H54 (cell line): Measurements from ENCODE around the gene GAD2.

ENCODE experiments used
- DNase-seq: peaks from one replicate; pipeline ENCODE4 v3.0.0; 2011; ENCODE audit warnings: low spot score, mixed read lengths; ENCODE audit not compliant: insufficient read length
- FAIRE-seq: peaks from 3 replicates; lab custom pipeline; 2011; peaks lifted over from hg19 to GRCh38; lab: Jason Lieb, UNC
- POLR2A ChIP-seq: IDR thresholded peaks from 2 replicates; pipeline ENCODE4 v1.6.1; 2011; ENCODE audit warnings: low read depth, mild to moderate bottlenecking, low read length

GAD2 gene

DNA sequence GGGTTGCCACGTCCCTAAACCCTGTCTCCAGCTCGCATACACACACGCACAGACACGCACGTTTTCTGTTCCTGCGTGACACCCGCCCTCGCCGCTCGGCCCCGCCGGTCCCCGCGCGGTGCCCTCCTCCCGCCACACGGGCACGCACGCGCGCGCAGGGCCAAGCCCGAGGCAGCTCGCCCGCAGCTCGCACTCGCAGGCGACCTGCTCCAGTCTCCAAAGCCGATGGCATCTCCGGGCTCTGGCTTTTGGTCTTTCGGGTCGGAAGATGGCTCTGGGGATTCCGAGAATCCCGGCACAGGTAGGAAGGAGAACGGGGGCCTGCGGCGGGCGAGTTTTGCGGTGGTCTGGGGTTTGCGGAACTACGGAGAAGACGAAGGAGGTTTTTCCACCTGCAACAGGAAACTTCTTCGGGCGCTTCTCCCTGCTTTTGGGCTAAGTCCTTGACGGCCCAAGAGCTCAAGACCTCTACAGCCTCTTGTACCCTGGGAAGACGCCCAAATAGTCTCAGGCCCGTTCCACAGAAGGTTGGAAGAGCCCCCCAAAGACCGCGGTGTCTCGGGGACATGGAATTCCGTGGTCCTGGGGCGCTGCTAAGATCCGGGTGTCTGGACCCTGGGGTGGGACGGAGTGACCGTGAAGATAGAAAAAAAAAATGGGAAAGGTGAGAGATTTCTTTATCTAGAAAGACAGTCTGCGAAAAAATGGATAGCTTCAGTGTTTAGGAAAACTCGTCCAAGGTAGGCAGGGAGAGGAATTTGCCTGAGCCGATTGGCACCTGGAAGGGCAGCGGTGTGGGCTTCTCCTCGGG lies at the start of gene GAD2:
Gene GAD2, plus strand, starts transcription at position 190 of the 811 bp plus-strand sequence. Its CDS starts 36 bp downstream, at position 226.
- FAIRE-seq, result no peak
- DNase-seq, result no peak
- TF ChIP-seq POLR2A, result no peak

DNA sequence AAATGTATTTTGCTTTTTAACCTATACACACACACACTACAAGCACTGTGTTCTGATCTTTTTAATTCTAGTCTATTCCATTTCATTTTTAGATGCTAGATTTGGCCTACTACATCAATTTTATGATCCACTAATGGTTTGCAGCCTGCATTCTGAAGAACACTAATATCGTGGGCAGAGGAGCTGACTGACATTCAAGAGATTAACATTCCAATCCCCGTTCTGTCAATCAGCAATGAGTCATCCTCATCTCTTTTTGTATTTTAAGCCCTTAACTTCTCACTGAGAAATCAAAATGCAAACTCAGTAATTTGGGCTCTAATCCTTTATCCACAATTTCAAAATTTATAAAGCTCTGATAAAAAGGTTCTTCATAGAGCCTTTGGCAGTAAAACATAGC lies 47.1 kb upstream of the GAD2 start:
- no peak for FAIRE-seq
- no peak for DNase-seq
- no peak for TF ChIP-seq POLR2A

DNA sequence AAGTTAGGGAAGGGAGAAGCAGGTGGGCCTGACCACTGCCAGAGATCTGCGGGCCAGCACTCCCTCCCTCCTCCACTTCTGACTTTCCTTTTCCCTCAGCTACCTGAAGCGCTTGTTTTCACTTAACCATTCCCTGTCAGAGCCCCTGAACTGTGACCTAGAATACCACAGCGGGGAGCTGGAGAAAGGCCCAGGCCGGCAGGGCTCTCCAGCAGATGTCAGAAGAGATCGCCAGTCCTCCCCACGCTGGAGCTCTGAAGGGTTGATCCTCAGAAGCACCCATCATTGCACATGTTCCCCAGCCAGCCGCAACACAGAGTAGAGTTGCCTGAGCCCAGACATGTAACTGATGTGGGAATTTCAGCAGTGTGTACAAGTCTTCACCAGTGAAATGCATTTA lies 44.4 kb upstream of the GAD2 start:
- DNase-seq (no peak), FAIRE-seq (no peak)
- TF ChIP-seq POLR2A, result no peak

DNA sequence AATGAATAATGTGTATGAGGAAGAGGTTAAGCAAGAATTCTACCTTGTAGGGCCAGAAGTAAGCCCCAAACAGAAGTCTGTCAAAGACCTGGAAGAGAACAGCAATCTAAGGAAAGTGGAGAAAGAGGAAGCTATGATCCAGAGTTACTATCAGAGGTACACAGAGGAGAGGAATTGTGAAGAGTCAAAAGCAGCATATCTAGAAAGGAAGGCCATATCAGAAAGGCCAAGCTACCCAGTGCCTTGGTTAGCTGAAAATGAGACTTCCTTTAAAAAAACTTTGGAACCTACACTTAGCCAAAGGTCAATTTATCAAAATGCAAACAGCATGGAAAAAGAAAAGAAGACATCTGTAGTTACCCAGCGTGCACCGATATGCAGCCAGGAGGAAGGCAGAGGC lies 42.7 kb upstream of the GAD2 start:
- TF ChIP-seq POLR2A, result no peak
- no peak for DNase-seq
- no peak for FAIRE-seq

DNA sequence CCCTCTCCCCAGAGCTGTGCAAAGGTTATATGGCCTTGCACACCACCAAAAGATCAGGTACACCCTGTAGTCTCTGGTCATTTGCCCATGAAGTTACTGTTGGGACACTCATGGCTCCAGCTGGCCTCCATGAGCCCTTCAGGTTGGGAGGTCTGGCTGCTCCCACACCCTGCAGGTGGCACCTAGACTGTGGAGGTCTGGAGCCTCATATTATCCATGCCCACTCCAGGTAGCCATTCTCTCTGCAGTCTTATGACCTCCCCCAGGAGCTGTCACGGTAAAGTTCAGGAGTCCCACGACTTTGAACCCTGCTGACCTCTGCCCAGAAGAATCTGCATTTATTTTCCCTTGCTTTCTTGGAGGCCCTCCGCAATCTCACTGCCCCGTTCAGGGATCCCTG lies 39.2 kb upstream of the GAD2 start:
- FAIRE-seq, result no peak

DNA sequence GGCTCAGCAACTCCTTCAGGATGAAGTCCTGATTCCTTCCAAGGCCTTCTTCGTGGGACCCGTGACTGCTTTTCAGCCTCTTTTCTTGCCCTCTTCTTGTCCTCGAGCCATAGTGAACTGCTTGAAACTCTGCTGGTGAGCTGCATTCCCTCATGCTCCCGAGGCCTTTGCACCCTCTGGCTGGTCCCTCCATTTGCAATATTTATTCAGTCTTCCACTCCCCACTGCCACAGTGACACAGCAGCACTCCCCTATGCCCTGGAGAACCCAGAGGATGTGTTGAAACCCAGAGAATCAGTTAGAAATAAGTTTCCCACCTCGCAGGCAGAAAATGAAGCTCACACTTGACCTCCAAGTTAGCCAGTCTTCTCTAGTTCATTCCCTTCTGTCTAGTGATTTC lies 22.3 kb upstream of the GAD2 start:
- FAIRE-seq (no peak), DNase-seq (no peak)
- no peak for TF ChIP-seq POLR2A

More for the DNA sequence above, 39.2 kb upstream of the GAD2 start:
- no peak for DNase-seq
- no peak for TF ChIP-seq POLR2A

DNA sequence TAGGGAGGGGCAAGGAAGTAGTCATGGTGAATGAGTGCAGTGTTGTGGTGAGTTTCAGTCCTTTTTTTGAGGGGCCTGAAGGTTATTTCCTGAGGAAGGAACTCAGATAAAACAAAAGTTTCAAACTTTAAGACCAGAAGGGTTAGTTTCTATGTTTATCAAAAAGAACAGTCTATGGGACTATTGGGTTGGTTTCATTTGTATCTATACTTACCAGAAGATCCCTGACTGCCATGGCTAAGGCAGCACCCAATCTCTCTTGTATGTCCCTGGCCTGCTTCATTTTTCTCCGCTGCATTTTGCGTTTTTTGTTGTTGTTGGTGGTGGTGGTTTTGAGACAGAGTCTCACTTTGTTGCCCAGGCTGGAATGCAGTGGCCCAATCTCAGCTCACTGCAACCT lies 19.3 kb upstream of the GAD2 start:
- no peak for TF ChIP-seq POLR2A
- no peak for FAIRE-seq
- DNase-seq, result no peak

DNA sequence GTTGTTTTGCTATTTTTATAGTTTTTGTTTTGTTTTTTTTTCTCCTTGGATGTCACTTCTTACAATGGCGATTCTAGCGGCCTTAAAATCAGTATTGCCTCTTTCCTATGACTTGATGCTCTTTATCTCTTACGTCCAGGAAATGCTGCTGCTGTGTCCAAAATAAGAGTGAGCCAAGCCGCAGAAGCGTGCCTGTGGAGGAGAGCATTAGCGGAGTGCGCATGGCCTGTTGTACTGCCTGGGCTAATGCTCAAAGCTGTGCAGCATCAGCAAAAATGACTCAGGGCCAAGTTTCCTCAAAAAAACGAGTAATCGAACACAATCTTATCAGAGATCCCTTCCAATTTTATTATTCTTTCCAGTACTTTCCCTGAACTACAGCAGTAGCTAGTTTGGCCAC lies 18.5 kb upstream of the GAD2 start:
- FAIRE-seq (no peak), DNase-seq (no peak)

DNA sequence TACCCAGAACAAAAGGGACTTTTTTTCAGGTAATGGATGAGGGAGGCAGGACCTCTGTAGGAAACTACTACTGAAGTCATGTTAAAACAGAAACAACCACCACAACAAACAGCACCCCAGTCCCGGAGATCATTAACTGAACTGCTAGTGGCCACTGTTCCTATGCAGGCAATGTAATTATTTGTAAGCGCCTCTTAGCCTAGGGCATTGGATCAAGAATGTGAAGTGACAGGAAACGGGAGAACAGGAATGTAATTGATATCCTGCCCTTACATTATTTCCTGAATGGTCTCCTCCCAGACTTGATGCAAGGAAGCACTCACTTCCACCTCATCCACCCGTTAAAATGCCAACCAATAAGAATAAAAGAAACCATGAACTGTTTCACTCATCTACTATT lies 16.7 kb upstream of the GAD2 start:
- TF ChIP-seq POLR2A, result no peak
- DNase-seq, result no peak
- no peak for FAIRE-seq

More for the DNA sequence above, 18.5 kb upstream of the GAD2 start:
- TF ChIP-seq POLR2A, result no peak

DNA sequence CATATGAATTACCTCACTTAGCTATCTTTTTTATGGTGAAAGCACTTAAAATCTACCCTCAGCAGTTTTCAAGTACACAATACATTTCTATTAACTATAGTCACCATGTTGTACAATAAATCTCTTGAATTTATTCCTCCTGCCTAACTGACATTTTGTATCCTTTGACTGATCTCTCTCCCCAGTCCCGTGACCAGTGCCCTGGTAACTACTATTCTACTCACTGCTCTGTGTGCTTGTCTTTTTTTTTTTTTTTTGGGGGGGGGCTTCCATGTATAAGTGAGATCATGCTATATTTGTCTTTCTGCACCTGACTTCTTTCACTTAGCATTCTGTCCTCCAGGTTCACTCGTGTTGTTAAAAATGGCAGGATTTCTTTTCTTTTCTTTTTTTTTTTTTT lies 11.4 kb upstream of the GAD2 start:
- DNase-seq (no peak), FAIRE-seq (no peak)

DNA sequence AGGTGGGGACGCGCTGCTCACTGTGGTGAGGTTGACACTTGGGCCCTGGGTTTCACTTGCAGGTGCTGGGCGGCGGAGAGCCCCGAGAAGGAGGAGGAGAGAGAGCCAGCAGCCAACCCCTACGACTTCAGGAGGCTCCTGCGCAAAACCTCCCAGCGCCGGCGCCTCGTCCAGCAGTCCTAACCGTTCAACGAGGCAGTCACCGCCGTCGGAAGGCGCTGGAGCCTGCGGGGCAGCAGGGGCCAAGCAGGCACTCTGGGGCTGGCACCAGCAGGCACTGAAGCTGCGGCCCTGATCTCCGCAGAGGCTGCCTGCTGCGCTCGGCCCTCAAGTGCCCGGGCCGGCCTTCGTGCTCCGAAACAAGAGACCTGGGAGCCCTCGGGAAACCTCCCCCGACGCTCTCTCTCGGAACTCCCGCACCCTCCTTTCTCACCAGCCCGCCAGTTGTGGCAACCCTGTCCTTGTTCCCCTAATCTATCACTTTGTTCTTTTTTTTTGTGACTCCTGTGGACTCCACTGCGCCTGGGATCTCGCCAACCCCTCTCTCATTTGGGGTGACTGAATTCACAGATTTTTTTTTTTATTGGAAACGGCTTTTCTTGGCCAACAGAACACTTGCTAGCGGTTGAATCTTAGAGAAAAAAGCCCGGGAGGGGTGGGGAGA lies 4.7 kb upstream of the GAD2 start:
- TF ChIP-seq POLR2A, result no peak
- FAIRE-seq, result no peak
- DNase-seq, result no peak

More for the DNA sequence above, 11.4 kb upstream of the GAD2 start:
- no peak for TF ChIP-seq POLR2A

DNA sequence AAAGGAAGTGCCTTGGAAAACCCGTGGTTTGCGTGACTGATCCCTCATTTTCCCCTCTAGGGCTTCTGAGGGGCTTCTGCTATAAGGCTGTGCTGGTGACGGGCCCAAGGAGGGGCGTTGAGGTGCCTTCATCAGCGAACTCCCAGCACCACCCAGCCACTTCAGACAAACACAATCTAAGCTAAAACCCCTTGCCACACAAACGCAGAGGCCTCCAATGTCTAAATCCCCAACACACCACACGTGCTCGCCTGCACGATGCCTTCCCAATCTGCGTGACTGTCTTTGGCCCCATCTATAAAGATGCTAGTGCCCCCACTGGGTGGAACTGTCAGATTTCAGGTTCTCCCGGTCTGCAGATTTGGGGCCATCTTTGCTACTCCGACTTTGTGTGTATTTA lies 4.1 kb upstream of the GAD2 start:
- no peak for TF ChIP-seq POLR2A
- FAIRE-seq (no peak), DNase-seq (no peak)

DNA sequence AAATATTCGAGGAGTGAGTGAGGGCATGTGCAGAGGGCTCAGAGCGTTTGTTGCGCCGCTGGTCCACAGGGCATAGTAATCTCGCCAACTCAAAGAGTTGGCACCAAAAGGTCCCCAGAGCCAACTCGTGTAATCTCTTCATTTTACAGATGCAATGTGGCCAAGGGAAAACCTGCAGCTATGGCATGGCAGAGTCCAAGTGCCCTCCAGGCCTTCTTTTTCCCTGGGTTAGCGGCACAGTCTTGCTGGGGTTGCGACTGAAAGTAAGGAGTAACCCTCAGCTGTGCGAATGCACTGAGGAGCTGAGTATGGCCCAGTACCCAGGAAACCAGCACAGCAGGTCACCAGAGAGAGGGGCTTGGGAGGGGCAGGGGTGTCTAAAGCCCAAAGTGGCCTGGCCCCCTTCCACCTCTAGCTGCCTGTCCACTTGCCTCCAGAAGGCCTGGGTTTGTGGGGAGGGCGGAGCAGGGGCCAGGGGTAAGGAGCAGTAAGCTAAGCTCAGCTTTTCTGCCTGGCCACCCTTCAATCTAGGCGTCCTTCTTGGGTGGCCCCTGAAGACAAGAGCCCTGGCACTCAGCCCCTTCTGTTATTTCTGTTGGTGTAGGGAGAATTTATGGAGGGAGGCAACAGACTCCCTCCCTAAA lies 3.3 kb upstream of the GAD2 start:
- no peak for DNase-seq
- no peak for TF ChIP-seq POLR2A
- FAIRE-seq, result no peak

DNA sequence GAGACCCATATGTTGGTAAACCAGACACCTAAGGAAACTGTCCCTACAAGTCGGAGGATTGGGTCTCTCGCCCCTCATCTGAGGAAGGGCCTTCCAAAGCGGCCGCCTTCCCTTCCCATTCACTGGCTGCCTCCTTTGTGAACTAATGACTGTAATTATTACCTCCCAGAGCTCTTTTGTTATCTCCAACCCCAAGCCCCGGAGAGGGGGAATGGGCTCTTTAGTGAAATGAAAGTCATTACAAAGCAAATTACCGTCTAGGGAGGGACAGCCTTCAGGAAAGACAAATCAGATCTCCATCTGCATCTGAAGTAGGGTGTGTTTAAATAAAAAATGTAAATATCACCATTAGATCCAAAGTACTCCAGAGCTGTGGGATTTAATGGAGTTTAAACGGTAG lies 2.6 kb upstream of the GAD2 start:
- FAIRE-seq, result no peak
- no peak for DNase-seq
- TF ChIP-seq POLR2A, result no peak
